ENCODE measurements around the gene LGALS1. TPM values are rescaled to one million over a fixed set of nuclear protein-coding genes. Genes with fewer than 3 reads are reported as not detected.

LGALS1 gene
- total and polyA plus RNA-seq, 9 of the 15 experiments (the other 6 are each of a cell fraction or from before 2014, with no cell fraction given) = 160 to 800 (median 330) TPM

GRCh38 chr22:37629928-37630327, 45.5 kb upstream of the LGALS1 start:
- BruUV-seq (replicated peaks) = no TSS peak
- Histone ChIP-seq H2AFZ (ENCODE audit: low read depth, low read length) (no peak overlapping the region), H3K79me2 (ENCODE audit: control insufficient read depth, insufficient read depth, low read length) (no peaks in the 10 kb centered on the region), H3K4me3 (no peak overlapping the region), H3K4me2 (ENCODE audit: insufficient read depth, low read length) (no peak overlapping the region), H3K27ac (ENCODE audit: extremely low read depth, low read depth, low read length) (no peak overlapping the region), H3K36me3 (ENCODE audit: control insufficient read depth, insufficient read depth, low read length) (peaks cover 48% of the 10 kb centered on the region; the same call in 2 of the 3 replicates), H3K9me1 (ENCODE audit: control insufficient read depth, insufficient read depth, low read length) (no peaks in the 10 kb centered on the region), H3K9ac (ENCODE audit: insufficient read depth in 1 of 2, low read depth in 2 of 2, low read length in 2 of 2) (no peak overlapping the region), H3K9me3 (replicated peaks; ENCODE audit: control insufficient read depth, insufficient read depth, low read depth, low read length) (no peaks in the 10 kb centered on the region), H3K4me1 (replicated peaks in 1 of 2; ENCODE audit: control insufficient read depth in 2 of 2, insufficient read depth in 2 of 2, low read length in 2 of 2) (peaks cover 27 to 59% of the 10 kb centered on the region in 2 experiments), H4K20me1 (replicated peaks; ENCODE audit: control insufficient read depth, insufficient read depth, low read length) (no peaks in the 10 kb centered on the region), H3K27me3 (ENCODE audit: control insufficient read depth in 2 of 2, insufficient read depth in 2 of 2, low read length in 2 of 2) (no peaks in the 10 kb centered on the region)
- TF ChIP-seq POLR2G (IDR thresholded peaks at IDR 0.05; ENCODE audit: low read depth, low read length) (peak; percentile 47; the same call in 1 of the 2 replicates), RAD51 (IDR thresholded peaks at IDR 0.05; ENCODE audit: borderline replicate concordance, low read depth) (no peak), RBM22 (IDR thresholded peaks at IDR 0.05; ENCODE audit: low read depth, low read length, poor library complexity, severe bottlenecking) (peak; percentile 30), E2F6 (IDR thresholded peaks at IDR 0.05; ENCODE audit: borderline replicate concordance in 1 of 2, extremely low read depth in 1 of 2, insufficient read depth in 1 of 2, insufficient read length in 1 of 2, low read depth in 1 of 2, low read length in 1 of 2, poor library complexity in 1 of 2, severe bottlenecking in 1 of 2) (no peak), RBFOX2 (IDR thresholded peaks at IDR 0.05; ENCODE audit: low read depth, low read length) (0 out of 2 replicates have a peak, but pooled peaks have one; percentile 7)
- no peak for FAIRE-seq
- intact Hi-C loops (cut with micrococcal nuclease) (no loop called here), in situ Hi-C loops (cut with MboI) (no loop called here)
- ATAC-seq = no peak
- ChIA-PET CTCF (ENCODE audit: low intra/inter-chr PET ratio) (no interaction called here), POLR2A (interaction anchor here (0.7 kb wide), 1 partner anchor 77 kb away, joined by 3 read pairs; no protein-coding TSS in a partner anchor)
- no peak for DNase-seq (ENCODE audit: extremely low read depth in 1 of 4, low spot score in 3 of 4)
- WGBS (ENCODE audit: insufficient coverage, low coverage, missing lambda C conversion rate) = 82% methylated on average over 6 of the region's 10 CpGs

All from K562 (cell line).